Subcutaneous abdominal adipose tissue (tissue), 5 donors: ENCODE measurements around the gene KLHL29.

Source experiments
- H3K27ac ChIP-seq: one replicate; pipeline ENCODE4 v1.7.0; 2013; ENCODE audit warnings: low read depth, mild to moderate bottlenecking, inconsistent platforms, low read length, moderate library complexity
- H3K27me3 ChIP-seq, 5 donors: one replicate each; pipeline ENCODE4 v1.7.0; 2013; ENCODE audit warnings: low read length in 5 of 5, inconsistent platforms in 1 of 5; ENCODE audit not compliant: control insufficient read depth in 5 of 5, insufficient read depth in 4 of 5
- H3K36me3 ChIP-seq, 5 donors: one replicate each; pipeline ENCODE4 v1.7.0; 2013; ENCODE audit warnings: low read length in 5 of 5; ENCODE audit not compliant: control insufficient read depth in 5 of 5, insufficient read depth in 5 of 5
- H3K4me1 ChIP-seq, 5 donors: one replicate each; pipeline ENCODE4 v1.7.0; 2013; ENCODE audit warnings: low read length in 5 of 5, mild to moderate bottlenecking in 3 of 5, moderate library complexity in 1 of 5; ENCODE audit not compliant: control insufficient read depth in 5 of 5, insufficient read depth in 5 of 5
- H3K4me3 ChIP-seq, 5 donors: one replicate each; pipeline ENCODE4 v1.7.0; 2013; ENCODE audit warnings: low read length in 5 of 5, low read depth in 1 of 5
- H3K9ac ChIP-seq, 5 donors: one replicate each; pipeline ENCODE4 v1.7.0; 2013; ENCODE audit warnings: low read length in 5 of 5, mild to moderate bottlenecking in 4 of 5, moderate library complexity in 3 of 5
- H3K9me3 ChIP-seq, 5 donors: one replicate each; pipeline ENCODE4 v1.7.0; 2013; ENCODE audit warnings: low read length in 5 of 5; ENCODE audit not compliant: control insufficient read depth in 5 of 5
- donor health status: healthy.
- donor health status: healthy.
- donor health status: healthy.
- donor health status: healthy.
- donor health status: healthy.

The KLHL29 gene

GRCh38 chr2:23566241-23567142, 181.5 kb downstream of the KLHL29 start:
- Histone ChIP-seq H3K27me3 (no peaks in the 10 kb centered on the region), H3K36me3 (no peaks in the 10 kb centered on the region), H3K9me3 (no peaks in the 10 kb centered on the region), H3K9ac (peak overlapping the region in 1 of 5 donors; percentile 11), H3K4me1 (peaks cover 0 to 49% (median 42%) of the 10 kb centered on the region in 5 donors), H3K4me3 (no peak overlapping the region), H3K27ac (no peak overlapping the region)

GRCh38 chr2:23567161-23567756, 182.3 kb downstream of the KLHL29 start:
- Histone ChIP-seq H3K27ac (no peak overlapping the region), H3K4me1 (peaks cover 0 to 45% (median 40%) of the 10 kb centered on the region in 5 donors)

GRCh38 chr2:23568211-23568610, 183.2 kb downstream of the KLHL29 start:
- H3K27ac ChIP-seq, result no peak overlapping the region

More at GRCh38 chr2:23567161-23567756, 182.3 kb downstream of the KLHL29 start:
- no peak overlapping the region for H3K4me3 ChIP-seq
- no peaks in the 10 kb centered on the region for H3K27me3 ChIP-seq
- no peaks in the 10 kb centered on the region for H3K9me3 ChIP-seq
- H3K36me3 ChIP-seq, result no peaks in the 10 kb centered on the region
- no peak overlapping the region for H3K9ac ChIP-seq

DNA sequence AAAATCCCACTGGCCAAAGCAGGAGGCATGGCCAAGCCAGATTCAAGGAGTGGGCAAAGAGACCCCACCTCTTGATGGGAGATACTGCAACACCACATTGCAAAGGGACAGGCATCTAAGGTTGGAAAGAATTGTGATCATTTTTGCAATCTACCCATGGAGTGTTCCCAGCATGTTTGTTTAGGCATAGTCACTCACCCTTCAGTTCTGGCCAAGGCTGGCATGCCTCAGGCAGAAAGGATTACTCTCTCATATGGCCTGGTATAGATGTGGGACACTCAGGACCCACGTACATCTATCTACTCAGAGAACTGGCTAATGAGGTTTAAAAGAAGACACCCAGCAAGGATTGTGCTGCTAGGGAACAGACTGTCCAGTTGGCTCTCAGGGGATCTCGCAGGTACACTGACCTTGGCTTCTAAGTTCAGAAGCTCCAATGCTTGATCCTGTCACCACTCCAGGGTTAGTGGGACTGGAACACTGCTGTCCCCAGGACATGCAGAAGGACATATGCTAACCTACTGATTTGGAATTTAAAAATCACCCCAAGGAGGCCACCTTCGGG, 183.7 kb downstream of the KLHL29 start:
- H3K4me1 ChIP-seq, result peaks cover 0 to 34% (median 30%) of the 10 kb centered on the region in 5 donors
- H3K36me3 ChIP-seq, result no peaks in the 10 kb centered on the region
- no peaks in the 10 kb centered on the region for H3K27me3 ChIP-seq
- H3K9ac ChIP-seq, result no peak overlapping the region
- no peaks in the 10 kb centered on the region for H3K9me3 ChIP-seq
- H3K27ac ChIP-seq, result no peak overlapping the region
- no peak overlapping the region for H3K4me3 ChIP-seq

More at GRCh38 chr2:23568211-23568610, 183.2 kb downstream of the KLHL29 start:
- Histone ChIP-seq H3K4me3 (no peak overlapping the region), H3K27me3 (no peaks in the 10 kb centered on the region), H3K9ac (no peak overlapping the region), H3K4me1 (peaks cover 0 to 39% (median 35%) of the 10 kb centered on the region in 5 donors), H3K36me3 (no peaks in the 10 kb centered on the region), H3K9me3 (no peaks in the 10 kb centered on the region)

DNA sequence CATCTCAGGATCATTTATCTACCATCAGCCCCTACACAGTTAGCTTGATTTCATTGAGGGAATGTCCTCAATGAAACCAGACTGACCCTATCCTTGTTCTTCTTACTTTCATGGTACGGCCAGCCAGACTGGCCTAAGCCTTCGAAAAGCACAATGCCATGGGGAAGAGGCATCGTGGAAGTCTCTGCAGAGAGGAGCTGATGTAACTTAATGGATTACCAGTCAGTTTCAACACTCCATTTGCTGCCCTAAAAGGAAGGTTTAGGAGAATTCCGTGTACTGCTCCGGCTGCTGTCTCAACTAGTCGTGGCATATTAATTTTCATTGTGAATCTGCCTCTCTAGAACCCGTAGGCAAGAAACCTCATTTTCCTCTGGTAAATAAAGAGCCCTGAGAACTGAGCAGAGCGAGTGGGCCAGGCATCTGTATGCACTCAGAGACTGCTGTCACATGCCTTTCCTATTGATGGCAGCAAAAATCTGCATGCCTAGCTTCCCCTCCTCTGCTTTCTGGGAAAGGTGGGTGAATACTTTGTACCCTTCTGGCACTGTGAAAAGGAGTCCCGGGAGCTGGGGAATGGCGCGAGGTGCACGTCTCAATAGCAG, 184.9 kb downstream of the KLHL29 start:
- no peaks in the 10 kb centered on the region for H3K9me3 ChIP-seq
- H3K27ac ChIP-seq, result no peak overlapping the region
- H3K9ac ChIP-seq, result no peak overlapping the region
- H3K4me1 ChIP-seq, result peaks cover 0 to 25% (median 18%) of the 10 kb centered on the region in 5 donors
- H3K27me3 ChIP-seq, result no peaks in the 10 kb centered on the region
- H3K4me3 ChIP-seq, result no peak overlapping the region
- H3K36me3 ChIP-seq, result no peaks in the 10 kb centered on the region

- no peak overlapping the region for H3K27ac ChIP-seq
- H3K36me3 ChIP-seq, result no peaks in the 10 kb centered on the region
- no peaks in the 10 kb centered on the region for H3K27me3 ChIP-seq
- H3K9me3 ChIP-seq, result no peaks in the 10 kb centered on the region
- H3K4me1 ChIP-seq, result peaks cover 0 to 17% (median 8%) of the 10 kb centered on the region in 5 donors
- no peak overlapping the region for H3K4me3 ChIP-seq
- no peak overlapping the region for H3K9ac ChIP-seq
These were observed 186.1 kb downstream of the KLHL29 start for GRCh38 chr2:23571085-23571484.

DNA sequence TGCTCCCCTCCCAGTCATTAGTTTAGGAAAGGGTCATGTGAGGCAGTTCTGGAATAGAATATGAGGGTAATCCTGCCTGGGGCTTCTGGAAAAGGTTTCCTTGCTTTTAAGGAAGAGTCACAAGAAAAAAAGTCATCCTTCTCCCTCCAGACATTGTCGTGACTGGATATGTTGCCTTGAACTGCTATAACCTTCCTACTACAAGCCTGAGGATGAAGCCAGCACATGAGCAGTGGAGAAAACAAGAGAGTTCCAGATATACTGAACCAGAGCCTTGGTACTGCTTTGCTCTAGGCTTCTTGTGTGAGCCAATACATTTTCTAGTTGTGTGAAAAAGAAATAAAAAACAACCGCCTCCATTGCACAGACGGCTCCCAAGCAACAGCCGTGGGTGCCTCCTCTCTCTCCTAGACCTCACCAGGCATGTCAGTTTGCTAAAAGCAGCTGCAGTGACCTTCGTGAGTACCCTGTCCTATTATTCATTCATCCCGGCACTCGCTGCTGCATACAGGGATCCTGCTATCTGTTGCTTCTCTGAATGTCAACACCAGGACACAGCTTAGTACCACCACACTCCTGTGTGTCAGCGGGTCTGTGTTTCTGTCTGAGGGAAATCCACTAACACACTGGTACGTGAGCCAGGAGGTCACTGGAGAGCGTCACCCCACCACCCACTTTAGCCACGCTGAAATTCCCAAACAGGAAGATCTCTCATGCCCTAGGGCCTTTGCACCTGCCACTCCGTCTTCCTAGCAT, 186.7 kb downstream of the KLHL29 start:
- H3K27ac ChIP-seq, result no peak overlapping the region
- no peak overlapping the region for H3K9ac ChIP-seq

DNA sequence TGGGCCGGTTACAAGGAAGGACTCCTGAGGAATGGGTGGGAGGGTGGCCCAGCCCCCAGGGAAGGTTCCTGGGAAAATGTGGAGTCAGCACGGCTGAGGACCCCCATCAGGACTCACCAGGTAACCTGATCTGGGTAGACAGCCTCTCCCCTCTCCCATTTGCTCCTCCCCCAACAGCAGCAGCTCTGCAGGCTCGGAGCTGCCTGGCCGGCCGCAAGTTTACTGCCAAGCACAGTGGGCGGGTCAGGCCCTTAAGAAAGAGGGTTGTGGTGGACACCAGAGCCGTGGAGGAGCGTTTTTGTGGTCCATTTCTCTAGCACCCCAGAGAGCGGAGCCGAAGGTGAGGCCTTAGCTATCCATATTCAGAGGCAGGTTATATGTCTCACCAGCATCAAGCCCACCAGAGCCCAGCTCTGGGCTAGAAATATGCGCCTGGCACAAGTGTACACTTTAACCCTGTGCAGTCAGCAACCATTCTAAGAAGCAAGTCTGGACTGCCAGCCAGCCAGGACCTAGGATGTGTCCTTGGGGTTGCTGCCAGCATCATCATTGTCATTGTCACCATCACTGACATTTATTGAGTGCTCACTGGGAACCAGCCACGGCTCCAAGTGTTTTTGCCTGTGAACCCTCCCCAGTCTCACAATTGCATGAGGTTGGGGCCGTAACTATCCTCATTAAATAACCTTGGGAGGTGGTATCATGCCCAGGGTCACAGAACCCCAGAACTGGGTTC, 190.1 kb downstream of the KLHL29 start:
- peaks cover 0 to 7% (median 0%) of the 10 kb centered on the region in 5 donors for H3K4me1 ChIP-seq
- H3K9ac ChIP-seq, result peak overlapping the region in 1 of 5 donors; percentile 49
- no peak overlapping the region for H3K27ac ChIP-seq
- no peaks in the 10 kb centered on the region for H3K27me3 ChIP-seq
- H3K9me3 ChIP-seq, result no peaks in the 10 kb centered on the region
- H3K4me3 ChIP-seq, result no peak overlapping the region
- no peaks in the 10 kb centered on the region for H3K36me3 ChIP-seq

More for the DNA sequence above, 186.7 kb downstream of the KLHL29 start:
- no peaks in the 10 kb centered on the region for H3K27me3 ChIP-seq
- H3K4me3 ChIP-seq, result no peak overlapping the region
- H3K9me3 ChIP-seq, result no peaks in the 10 kb centered on the region
- H3K36me3 ChIP-seq, result no peaks in the 10 kb centered on the region
- H3K4me1 ChIP-seq, result peaks cover 0 to 16% (median 6%) of the 10 kb centered on the region in 5 donors
